ENCODE measurements around the gene TAF4B.
"Not testable (repeated sequence)": the region's sequence is repeated elsewhere in the genome, so short reads cannot be mapped to it uniquely, and the experiment has no call there.

TAF4B gene

DNA sequence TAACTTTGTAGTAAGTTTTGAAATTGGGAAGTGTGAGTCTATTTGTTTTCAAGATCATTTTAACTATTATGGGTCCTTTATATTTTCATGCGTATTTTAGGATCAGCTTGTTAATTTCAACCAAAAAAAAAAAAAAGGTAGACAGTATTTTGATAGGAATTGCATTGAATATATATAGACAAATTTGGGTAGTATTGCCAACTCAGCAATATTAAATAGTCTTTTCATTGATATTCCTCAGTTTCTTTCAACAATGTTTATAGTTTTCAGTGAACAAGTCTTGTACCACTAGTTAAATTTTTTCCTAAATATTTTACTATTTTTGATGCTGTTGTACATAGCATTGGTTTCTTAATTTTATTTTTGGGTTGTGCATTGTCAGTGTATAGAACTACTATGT is 149.9 kb downstream of the TAF4B start:
- no peak for DNase-seq (ENCODE audit: low read depth in 1 of 2, low spot score in 1 of 2)

GRCh38 chr18:26378701-26379100 is 152.5 kb downstream of the TAF4B start:
- DNase-seq (ENCODE audit: low read depth in 1 of 2, low spot score in 1 of 2): no peak

GRCh38 chr18:26381555-26381954 is 155.3 kb downstream of the TAF4B start:
- DNase-seq (ENCODE audit: low read depth in 1 of 2, low spot score in 1 of 2): not testable (repeated sequence)

GRCh38 chr18:26383454-26384270 is 157.4 kb downstream of the TAF4B start:
- DNase-seq (ENCODE audit: low read depth in 1 of 2, low spot score in 1 of 2): no peak

DNA sequence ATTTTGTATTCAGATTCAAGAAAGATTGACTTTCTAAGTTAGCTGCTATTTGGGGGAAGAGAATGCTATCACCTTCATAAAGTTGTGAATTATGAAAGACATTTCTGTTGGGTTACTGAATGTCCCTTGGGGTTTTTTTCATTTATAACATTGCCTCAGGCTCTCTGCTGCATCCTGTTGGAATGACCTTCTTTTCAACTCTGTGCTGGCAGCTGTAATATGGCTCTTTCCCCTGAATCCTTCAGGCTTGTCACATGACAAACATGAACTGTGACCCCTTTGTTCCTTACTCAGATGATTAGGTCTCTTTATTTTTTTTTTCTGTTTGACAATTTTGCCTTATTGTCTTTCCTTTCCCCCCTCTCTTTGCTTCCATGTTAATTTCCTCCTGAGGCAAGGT is 159.8 kb downstream of the TAF4B start:
- DNase-seq (ENCODE audit: low read depth in 1 of 2, low spot score in 1 of 2): no peak

- no peak for DNase-seq (ENCODE audit: low read depth in 1 of 2, low spot score in 1 of 2)
These were observed 160.2 kb downstream of the TAF4B start for GRCh38 chr18:26386441-26386840.

DNA sequence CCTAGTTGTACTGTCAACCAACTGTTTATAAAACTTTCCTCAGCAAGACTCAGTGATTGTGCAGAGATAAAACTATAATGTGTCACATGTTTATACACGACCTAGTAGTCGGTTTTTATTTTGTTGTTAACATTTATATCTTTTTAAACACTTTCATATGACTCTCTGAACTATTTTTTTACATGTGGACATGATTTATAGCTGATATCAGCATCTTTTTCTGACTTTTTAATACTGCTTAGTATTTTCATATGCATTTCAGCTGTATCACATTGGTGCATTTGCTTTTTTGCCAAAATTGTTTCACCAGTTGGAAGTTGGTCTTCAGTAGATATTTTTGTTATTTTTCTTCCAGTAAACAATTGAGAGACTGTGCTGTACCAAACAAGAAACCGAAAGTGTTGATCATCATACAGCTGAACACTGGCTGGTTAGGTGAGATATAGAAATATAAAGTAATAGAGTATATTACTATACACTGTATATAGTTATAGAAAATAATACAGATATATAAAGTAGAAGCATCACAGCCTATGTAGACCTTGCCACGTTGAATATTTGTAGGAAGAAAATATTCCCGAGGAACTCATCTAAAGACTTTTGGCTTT is 167.9 kb downstream of the TAF4B start:
- no peak for DNase-seq (ENCODE audit: low read depth in 1 of 2, low spot score in 1 of 2)

DNA sequence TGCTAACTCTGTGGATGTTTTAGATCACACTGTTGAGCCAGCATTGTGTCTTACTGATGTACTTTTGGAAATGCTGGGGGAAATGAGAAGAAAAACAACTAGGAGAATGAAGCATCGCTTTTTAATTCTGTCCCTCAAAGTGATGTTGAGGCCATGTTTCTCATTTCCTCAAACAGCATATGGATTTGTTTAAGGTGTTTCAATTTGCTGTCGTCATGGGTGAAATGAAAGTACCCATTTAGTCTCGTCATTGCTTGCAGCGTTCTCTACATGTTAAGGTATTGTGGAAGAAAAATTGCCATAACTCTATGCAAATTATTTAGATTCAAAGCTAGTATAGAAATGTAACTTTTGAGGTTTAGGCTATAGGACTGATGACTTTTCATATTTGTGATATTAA is 170.8 kb downstream of the TAF4B start:
- DNase-seq (ENCODE audit: low read depth in 1 of 2, low spot score in 1 of 2): no peak

DNA sequence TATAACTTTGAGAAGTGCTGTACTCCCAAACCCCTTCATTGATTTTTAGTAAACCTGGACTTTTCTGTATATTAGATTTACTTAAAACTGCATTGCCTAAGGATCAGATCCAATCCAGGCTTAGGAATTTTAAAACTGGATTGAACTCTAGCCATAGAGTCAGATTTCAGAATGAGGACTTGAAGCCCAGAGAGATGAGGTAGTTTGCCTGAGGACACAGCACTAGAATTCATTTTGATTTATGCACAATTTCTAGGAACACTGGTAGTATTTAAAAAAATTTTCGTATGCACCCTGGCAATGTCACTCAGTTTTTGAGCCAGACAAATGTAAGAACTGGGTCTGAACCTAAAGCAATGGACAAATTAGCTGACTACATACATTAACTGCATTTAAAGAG is 177.2 kb downstream of the TAF4B start:
- DNase-seq (ENCODE audit: low read depth in 1 of 2, low spot score in 1 of 2): no peak

GRCh38 chr18:26405190-26405801 is 179.1 kb downstream of the TAF4B start:
- DNase-seq (ENCODE audit: low read depth in 1 of 2, low spot score in 1 of 2): no peak

DNA sequence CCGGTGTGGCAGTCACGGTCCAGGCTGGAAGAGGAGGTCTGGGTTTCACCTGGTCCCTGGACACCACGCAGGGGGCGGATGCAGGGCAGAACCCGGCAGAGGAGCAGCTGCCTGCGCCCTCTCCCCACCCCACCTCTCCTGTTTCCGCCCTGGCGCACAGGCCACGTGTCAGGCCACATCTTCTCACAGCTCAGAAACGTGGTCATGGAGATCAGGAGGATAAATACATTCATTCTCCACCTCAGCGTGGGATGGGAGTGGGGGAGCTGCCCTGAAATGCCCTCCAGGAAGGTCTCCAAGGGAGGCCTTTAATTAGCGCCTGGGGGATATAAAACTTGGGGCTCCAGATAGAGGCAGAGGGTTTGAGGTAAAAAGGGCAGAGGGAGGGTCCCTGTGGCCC is 180.1 kb downstream of the TAF4B start:
- DNase-seq (ENCODE audit: low read depth in 1 of 2, low spot score in 1 of 2): no peak

- no peak for DNase-seq (ENCODE audit: low read depth in 1 of 2, low spot score in 1 of 2)
These were observed 180.7 kb downstream of the TAF4B start for GRCh38 chr18:26406854-26407517.

DNA sequence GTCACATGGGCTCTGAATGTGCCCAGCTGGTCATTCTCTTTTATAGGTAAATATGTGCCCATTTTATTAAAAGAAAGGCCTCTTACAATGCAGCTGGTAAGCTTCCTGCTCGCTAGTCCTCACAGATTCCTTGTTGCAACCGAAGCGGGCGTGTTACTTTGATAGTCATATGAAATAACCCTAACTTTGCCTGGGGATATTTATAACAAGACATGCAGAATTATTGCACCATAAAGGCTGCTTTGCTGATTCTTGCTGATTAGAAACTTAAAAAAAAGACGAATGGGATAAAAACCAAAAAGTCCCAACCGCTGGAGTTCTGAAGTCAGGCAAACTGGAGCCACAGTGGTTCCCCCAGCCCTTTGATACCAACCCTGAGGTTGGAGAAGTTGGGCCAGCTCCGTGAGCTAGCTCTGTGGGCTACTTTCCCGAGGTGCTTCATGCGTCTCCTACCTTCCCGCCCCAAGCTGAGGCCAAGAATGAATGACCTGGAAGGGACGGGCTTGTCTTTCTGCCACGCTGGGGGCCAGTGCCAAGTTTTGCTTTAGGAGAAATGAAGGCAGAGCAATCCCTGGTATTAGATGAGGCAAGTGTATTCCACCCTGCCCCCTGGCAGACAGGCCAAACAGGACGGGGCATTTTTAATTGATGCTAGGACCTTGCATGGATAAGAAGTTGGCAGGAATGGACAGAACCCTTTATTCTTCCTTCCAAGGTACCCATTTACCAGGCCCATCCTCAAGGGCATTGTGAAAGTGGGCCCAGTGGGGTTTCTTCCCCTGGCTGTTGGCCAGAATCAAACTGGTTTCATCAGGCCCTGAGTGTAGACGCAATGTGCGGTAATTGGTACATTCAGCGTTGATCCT is 181.7 kb downstream of the TAF4B start:
- DNase-seq (ENCODE audit: low read depth in 1 of 2, low spot score in 1 of 2): no peak

DNA sequence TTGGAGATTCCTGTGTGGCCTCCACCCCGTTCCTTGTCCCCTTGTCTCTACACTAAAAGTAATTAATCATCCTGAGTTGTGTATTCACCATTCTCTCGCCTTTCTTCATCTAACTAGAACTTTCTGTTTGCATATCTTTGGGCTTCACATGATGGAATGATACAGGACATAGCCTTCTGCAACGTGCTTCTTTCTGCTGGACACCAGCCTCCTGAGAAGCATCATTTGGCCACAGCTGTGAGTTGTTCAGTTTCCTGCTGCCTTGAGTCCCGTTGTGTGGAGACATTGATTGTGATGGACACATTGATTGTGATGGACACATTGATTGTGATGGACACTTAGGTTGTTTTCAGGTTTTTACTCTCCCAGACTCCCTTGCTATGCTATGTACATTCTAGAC is 182.8 kb downstream of the TAF4B start:
- no peak for DNase-seq (ENCODE audit: low read depth in 1 of 2, low spot score in 1 of 2)

GRCh38 chr18:26414901-26415440 is 188.7 kb downstream of the TAF4B start:
- DNase-seq (ENCODE audit: low read depth in 1 of 2, low spot score in 1 of 2): no peak

DNA sequence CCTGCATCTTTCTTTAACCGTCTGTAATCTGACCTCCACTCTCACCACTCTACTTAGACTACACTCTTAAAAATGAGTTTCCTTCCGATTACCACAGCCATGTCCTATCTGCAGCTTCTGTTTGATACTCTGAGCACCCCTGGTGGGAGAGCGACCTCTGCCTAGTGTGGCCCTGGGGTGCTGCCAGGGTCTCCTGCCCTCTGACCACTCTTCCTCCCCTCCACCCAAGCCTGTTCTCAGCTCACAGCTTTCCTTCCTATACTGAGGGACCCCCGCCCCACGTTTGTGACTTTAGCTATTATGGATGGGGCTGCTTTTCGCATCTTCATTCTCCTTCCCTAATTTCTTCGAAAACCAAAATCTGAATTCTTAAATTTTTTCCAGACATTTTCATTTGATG is 189.4 kb downstream of the TAF4B start:
- no peak for DNase-seq (ENCODE audit: low read depth in 1 of 2, low spot score in 1 of 2)

GRCh38 chr18:26416652-26417150 is 190.5 kb downstream of the TAF4B start:
- no peak for DNase-seq (ENCODE audit: low read depth in 1 of 2, low spot score in 1 of 2)

- DNase-seq (ENCODE audit: low read depth in 1 of 2, low spot score in 1 of 2): no peak
These were observed 190.9 kb downstream of the TAF4B start for GRCh38 chr18:26417190-26417589.

DNA sequence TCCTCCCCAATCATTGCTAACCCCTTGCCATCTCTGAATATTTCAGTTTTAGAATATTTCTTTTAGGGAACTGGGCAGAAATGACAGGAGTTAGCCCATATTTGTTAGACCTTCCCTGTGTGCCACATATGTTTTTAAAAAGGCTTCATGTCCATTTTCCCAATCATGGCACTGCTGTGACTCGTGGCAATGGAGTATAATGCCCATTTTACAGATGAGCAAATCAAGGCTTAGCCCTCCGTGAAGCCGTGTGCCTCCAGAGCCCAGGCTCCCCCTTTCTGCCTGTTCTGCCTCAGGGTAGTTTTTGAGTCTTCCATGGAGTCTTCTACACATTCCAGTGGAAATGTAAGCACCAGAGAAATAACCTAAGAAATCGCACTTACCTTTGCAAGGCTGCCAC is 192.0 kb downstream of the TAF4B start:
- no peak for DNase-seq (ENCODE audit: low read depth in 1 of 2, low spot score in 1 of 2)

DNA sequence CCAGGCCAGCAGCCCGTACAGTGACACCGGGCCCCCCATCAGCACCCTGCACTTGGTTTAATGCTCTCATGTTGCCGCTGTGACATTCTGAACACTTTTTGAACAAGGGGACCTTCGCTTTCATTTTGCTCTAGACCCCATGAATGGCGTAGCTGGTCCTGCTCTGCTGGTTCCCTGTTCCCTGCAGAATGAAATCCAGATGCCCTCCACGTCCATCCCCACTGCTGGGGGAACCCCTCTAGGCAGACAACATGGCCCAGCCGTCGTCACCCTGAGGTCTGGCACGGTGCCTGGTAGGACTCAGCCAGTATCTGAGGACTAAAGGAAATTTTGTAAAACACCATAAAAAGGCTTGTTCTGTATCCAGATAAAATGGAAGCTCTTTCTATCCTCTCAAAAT is 193.5 kb downstream of the TAF4B start:
- no peak for DNase-seq (ENCODE audit: low read depth in 1 of 2, low spot score in 1 of 2)

- DNase-seq (ENCODE audit: low read depth in 1 of 2, low spot score in 1 of 2): no peak
These were observed 195.3 kb downstream of the TAF4B start for GRCh38 chr18:26421503-26421902.

Measured in activated CD4-positive, alpha-beta T cell treated with anti-CD3 and anti-CD28 coated beads, Interleukin-2, amount 50 U/mL, for 24 hours (primary cell).